ENCODE results near the gene FOXL3.

Gene FOXL3

GRCh38 chr7:289209-289755 lies 688 bp upstream of the FOXL3 start:
- Histone ChIP-seq H3K79me2 (ENCODE audit: low read length) (no peaks in the 10 kb centered on the region), H3K4me2 (ENCODE audit: low read length) (no peak overlapping the region), H3K27me3 (ENCODE audit: low read depth, low read length) (no peaks in the 10 kb centered on the region), H3K27ac (ENCODE audit: low read length) (no peak overlapping the region), H3K4me3 (ENCODE audit: low read length) (no peak overlapping the region), H3K9ac (ENCODE audit: low read length) (no peak overlapping the region), H3K4me1 (ENCODE audit: low read length) (no peaks in the 10 kb centered on the region), H4K20me1 (ENCODE audit: insufficient read depth, low read length) (no peaks in the 10 kb centered on the region), H2AFZ (ENCODE audit: low read depth, low read length) (no peak overlapping the region), H3K9me3 (ENCODE audit: insufficient read depth, low read length) (no peaks in the 10 kb centered on the region), H3K36me3 (replicated peaks; ENCODE audit: low read depth, low read length) (no peaks in the 10 kb centered on the region)
- no peak for TF ChIP-seq EZH2phosphoT487 (IDR thresholded peaks at IDR 0.05; ENCODE audit: low read depth)
- no peak for TF ChIP-seq CTCF (IDR thresholded peaks at IDR 0.05; ENCODE audit: low read depth, low read length)

GRCh38 chr7:290554-291372 lies 793 bp downstream of the FOXL3 start:
- H3K27ac ChIP-seq (ENCODE audit: low read length), result no peak overlapping the region
- H3K4me3 ChIP-seq (ENCODE audit: low read length), result no peak overlapping the region
- H3K36me3 ChIP-seq (replicated peaks; ENCODE audit: low read depth, low read length), result no peaks in the 10 kb centered on the region
- no peak overlapping the region for H2AFZ ChIP-seq (ENCODE audit: low read depth, low read length)
- H3K9me3 ChIP-seq (ENCODE audit: insufficient read depth, low read length), result no peaks in the 10 kb centered on the region
- H3K4me2 ChIP-seq (ENCODE audit: low read length), result no peak overlapping the region
- TF ChIP-seq CTCF (IDR thresholded peaks at IDR 0.05; ENCODE audit: low read depth, low read length), result no peak
- no peak for TF ChIP-seq EZH2phosphoT487 (IDR thresholded peaks at IDR 0.05; ENCODE audit: low read depth)
- no peaks in the 10 kb centered on the region for H4K20me1 ChIP-seq (ENCODE audit: insufficient read depth, low read length)
- no peaks in the 10 kb centered on the region for H3K79me2 ChIP-seq (ENCODE audit: low read length)
- H3K27me3 ChIP-seq (ENCODE audit: low read depth, low read length), result no peaks in the 10 kb centered on the region
- H3K4me1 ChIP-seq (ENCODE audit: low read length), result no peaks in the 10 kb centered on the region
- no peak overlapping the region for H3K9ac ChIP-seq (ENCODE audit: low read length)

- no peak overlapping the region for H3K27ac ChIP-seq (ENCODE audit: low read length)
- no peaks in the 10 kb centered on the region for H3K27me3 ChIP-seq (ENCODE audit: low read depth, low read length)
- H4K20me1 ChIP-seq (ENCODE audit: insufficient read depth, low read length), result no peaks in the 10 kb centered on the region
- no peak overlapping the region for H2AFZ ChIP-seq (ENCODE audit: low read depth, low read length)
- no peaks in the 10 kb centered on the region for H3K9me3 ChIP-seq (ENCODE audit: insufficient read depth, low read length)
- TF ChIP-seq CTCF (IDR thresholded peaks at IDR 0.05; ENCODE audit: low read depth, low read length) (no peak), EZH2phosphoT487 (IDR thresholded peaks at IDR 0.05; ENCODE audit: low read depth) (no peak)
- H3K9ac ChIP-seq (ENCODE audit: low read length), result no peak overlapping the region
- H3K36me3 ChIP-seq (replicated peaks; ENCODE audit: low read depth, low read length), result no peaks in the 10 kb centered on the region
- H3K4me1 ChIP-seq (ENCODE audit: low read length), result no peaks in the 10 kb centered on the region
- no peaks in the 10 kb centered on the region for H3K79me2 ChIP-seq (ENCODE audit: low read length)
- H3K4me3 ChIP-seq (ENCODE audit: low read length), result no peak overlapping the region
- no peak overlapping the region for H3K4me2 ChIP-seq (ENCODE audit: low read length)
Measured at GRCh38 chr7:291373-292092, 1.6 kb downstream of the FOXL3 start.

- no peaks in the 10 kb centered on the region for H3K36me3 ChIP-seq (replicated peaks; ENCODE audit: low read depth, low read length)
- no peak overlapping the region for H3K4me2 ChIP-seq (ENCODE audit: low read length)
- H4K20me1 ChIP-seq (ENCODE audit: insufficient read depth, low read length), result no peaks in the 10 kb centered on the region
- H3K27ac ChIP-seq (ENCODE audit: low read length), result no peak overlapping the region
- H2AFZ ChIP-seq (ENCODE audit: low read depth, low read length), result no peak overlapping the region
- H3K79me2 ChIP-seq (ENCODE audit: low read length), result no peaks in the 10 kb centered on the region
- H3K4me1 ChIP-seq (ENCODE audit: low read length), result no peaks in the 10 kb centered on the region
- H3K9me3 ChIP-seq (ENCODE audit: insufficient read depth, low read length), result no peaks in the 10 kb centered on the region
- TF ChIP-seq EZH2phosphoT487 (IDR thresholded peaks at IDR 0.05; ENCODE audit: low read depth) (no peak), CTCF (IDR thresholded peaks at IDR 0.05; ENCODE audit: low read depth, low read length) (no peak)
- H3K9ac ChIP-seq (ENCODE audit: low read length), result no peak overlapping the region
- no peak overlapping the region for H3K4me3 ChIP-seq (ENCODE audit: low read length)
- no peaks in the 10 kb centered on the region for H3K27me3 ChIP-seq (ENCODE audit: low read depth, low read length)
Measured at GRCh38 chr7:292226-292625, 2.3 kb downstream of the FOXL3 start.
